Calu3 (cell line): ENCODE data around the gene KIF1C. TPM values are rescaled to one million over a fixed set of nuclear protein-coding genes. Genes with fewer than 3 reads are reported as not detected.
"Not testable (repeated sequence)": the region's sequence is repeated elsewhere in the genome, so short reads cannot be mapped to it uniquely, and the experiment has no call there.

Source experiments
- BruUV-seq: library from RNA; stranded (reverse); fragments of 400-500 nt; replicated peaks from 2 replicates; lab custom pipeline; 2021; lab: Mats Ljungman, UMichigan
- CTCF ChIA-PET: fragments of 300-600 bp; sonication (Branson Sonifier 250); formaldehyde crosslinking; loops from one replicate; lab custom pipeline; 2022; ENCODE audit warnings: antibody characterized with exemption; lab: Charles Lee
- DNase-seq: peaks from one replicate; pipeline ENCODE4 v3.0.0; 2022
- H3K27ac Mint-ChIP-seq: one replicate; pipeline ENCODE4 v1.8.0; 2022; ENCODE audit warnings: mixed read lengths; ENCODE audit not compliant: unreplicated experiment
- H3K27me3 Mint-ChIP-seq: one replicate; pipeline ENCODE4 v1.8.0; 2022; ENCODE audit warnings: mixed read lengths; ENCODE audit not compliant: unreplicated experiment
- H3K36me3 Mint-ChIP-seq: one replicate; pipeline ENCODE4 v1.8.0; 2022; ENCODE audit warnings: mild to moderate bottlenecking, moderate library complexity, mixed read lengths; ENCODE audit not compliant: insufficient read depth, unreplicated experiment
- H3K4me1 Mint-ChIP-seq: one replicate; pipeline ENCODE4 v1.8.0; 2022; ENCODE audit warnings: mild to moderate bottlenecking, low read depth, mixed read lengths; ENCODE audit not compliant: unreplicated experiment
- H3K4me3 Mint-ChIP-seq: one replicate; pipeline ENCODE4 v1.8.0; 2022; ENCODE audit warnings: mild to moderate bottlenecking, low read depth, moderate library complexity, mixed read lengths; ENCODE audit not compliant: unreplicated experiment
- H3K9me3 Mint-ChIP-seq: one replicate; pipeline ENCODE4 v1.8.0; 2022; ENCODE audit warnings: low read depth, mixed read lengths; ENCODE audit not compliant: unreplicated experiment
- intact Hi-C: fragments of 100-400 bp; cut with micrococcal nuclease; formaldehyde crosslinking; loops from one replicate; pipeline ENCODE4 v1.10.0; 2022; ENCODE audit not compliant: unreplicated experiment
- microRNA-seq: library from miRNA; unstranded; fragments of <30 nt; microRNA quantifications from one replicate; pipeline ENCODE4 v1.2.0, GENCODE V29; 2022
- total RNA-seq: library from RNA; stranded (reverse); gene quantifications from 2 replicates; pipeline ENCODE4 v1.2.3, GENCODE V29; 2022
- TF ChIP-seq, protein P1 (sequence below): fragments of 200-600 bp; IDR thresholded peaks from one replicate; pipeline ENCODE4 v1.8.0; 2022; ENCODE audit warnings: antibody characterized with exemption; ENCODE audit not compliant: unreplicated experiment

Gene KIF1C
- total RNA-seq, 1 experiment from 2014 or later: 65.9 TPM

- H3K36me3 Mint-ChIP-seq: no peaks in the 10 kb centered on the region
- H3K9me3 Mint-ChIP-seq: no peaks in the 10 kb centered on the region
- no peaks in the 10 kb centered on the region for H3K27me3 Mint-ChIP-seq
- CTCF ChIA-PET: no interaction called here
- no peaks in the 10 kb centered on the region for H3K4me1 Mint-ChIP-seq
- H3K27ac Mint-ChIP-seq: no peak overlapping the region
- DNase-seq: no peak
- TF ChIP-seq, protein P1, sequence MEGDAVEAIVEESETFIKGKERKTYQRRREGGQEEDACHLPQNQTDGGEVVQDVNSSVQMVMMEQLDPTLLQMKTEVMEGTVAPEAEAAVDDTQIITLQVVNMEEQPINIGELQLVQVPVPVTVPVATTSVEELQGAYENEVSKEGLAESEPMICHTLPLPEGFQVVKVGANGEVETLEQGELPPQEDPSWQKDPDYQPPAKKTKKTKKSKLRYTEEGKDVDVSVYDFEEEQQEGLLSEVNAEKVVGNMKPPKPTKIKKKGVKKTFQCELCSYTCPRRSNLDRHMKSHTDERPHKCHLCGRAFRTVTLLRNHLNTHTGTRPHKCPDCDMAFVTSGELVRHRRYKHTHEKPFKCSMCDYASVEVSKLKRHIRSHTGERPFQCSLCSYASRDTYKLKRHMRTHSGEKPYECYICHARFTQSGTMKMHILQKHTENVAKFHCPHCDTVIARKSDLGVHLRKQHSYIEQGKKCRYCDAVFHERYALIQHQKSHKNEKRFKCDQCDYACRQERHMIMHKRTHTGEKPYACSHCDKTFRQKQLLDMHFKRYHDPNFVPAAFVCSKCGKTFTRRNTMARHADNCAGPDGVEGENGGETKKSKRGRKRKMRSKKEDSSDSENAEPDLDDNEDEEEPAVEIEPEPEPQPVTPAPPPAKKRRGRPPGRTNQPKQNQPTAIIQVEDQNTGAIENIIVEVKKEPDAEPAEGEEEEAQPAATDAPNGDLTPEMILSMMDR: no peak
- no TSS peak for BruUV-seq
- intact Hi-C loops: no loop called here
- no peak overlapping the region for H3K4me3 Mint-ChIP-seq
These were observed 72.0 kb downstream of the KIF1C start for GRCh38 chr17:5069724-5070123.

- BruUV-seq, H3K4me3 Mint-ChIP-seq, H3K27me3 Mint-ChIP-seq, H3K9me3 Mint-ChIP-seq, DNase-seq, H3K27ac Mint-ChIP-seq, CTCF ChIA-PET, intact Hi-C loops, H3K36me3 Mint-ChIP-seq, H3K4me1 Mint-ChIP-seq: not testable (repeated sequence)
These were observed 77.7 kb downstream of the KIF1C start for GRCh38 chr17:5075472-5075871.

- H3K36me3 Mint-ChIP-seq, DNase-seq, H3K27ac Mint-ChIP-seq, H3K4me3 Mint-ChIP-seq, H3K27me3 Mint-ChIP-seq, H3K9me3 Mint-ChIP-seq, intact Hi-C loops, H3K4me1 Mint-ChIP-seq, BruUV-seq: not testable (repeated sequence)
- CTCF ChIA-PET: interaction anchor here (0.7 kb wide), 1 partner anchor 267 kb away, joined by 3 read pairs; no protein-coding TSS in a partner anchor
These were observed 79.5 kb downstream of the KIF1C start for GRCh38 chr17:5077275-5077674.

- intact Hi-C loops: no loop called here
- no peaks in the 10 kb centered on the region for H3K27me3 Mint-ChIP-seq
- CTCF ChIA-PET: interaction anchor here (0.7 kb wide), 1 partner anchor 267 kb away, joined by 3 read pairs; no protein-coding TSS in a partner anchor
- no peak overlapping the region for H3K27ac Mint-ChIP-seq
- TF ChIP-seq, protein P1: no peak
- BruUV-seq: no TSS peak
- H3K36me3 Mint-ChIP-seq: no peaks in the 10 kb centered on the region
- H3K4me3 Mint-ChIP-seq: no peak overlapping the region
- H3K9me3 Mint-ChIP-seq: peaks cover 5% of the 10 kb centered on the region
- no peaks in the 10 kb centered on the region for H3K4me1 Mint-ChIP-seq
- no peak for DNase-seq
These were observed 80.0 kb downstream of the KIF1C start for GRCh38 chr17:5077781-5078105.

Small RNA genes lying within 50 kb of the gene (microRNA-seq; reads per million reads assigned to microRNA genes)
- not detected for gene MIR6864
- gene MIR6865: not detected

Other genes with a start within 250 kb of the KIF1C start
- 0.54 and 0.56 TPM in 2 replicates for gene TM4SF5, start 226.1 kb upstream of the KIF1C start, total RNA-seq
- 0.59 TPM in 1 of 2 replicates, not detected in the other for gene VMO1, start 211.6 kb upstream of the KIF1C start, total RNA-seq
- 0.71 and 0.76 TPM in 2 replicates for gene GLTPD2, start 209.0 kb upstream of the KIF1C start, total RNA-seq
- gene PSMB6, start 201.8 kb upstream of the KIF1C start, total RNA-seq: 121 and 132 TPM in 2 replicates
- 11.0 and 13.0 TPM in 2 replicates for gene PLD2, start 190.8 kb upstream of the KIF1C start, total RNA-seq
- 86.8 and 106 TPM in 2 replicates for gene MINK1, start 164.6 kb upstream of the KIF1C start, total RNA-seq
- gene C17orf107, start 98.4 kb upstream of the KIF1C start, total RNA-seq: 2.1 and 3.2 TPM in 2 replicates
- gene CHRNE, start 94.9 kb upstream of the KIF1C start, total RNA-seq: 0.19 TPM in 1 of 2 replicates, not detected in the other
- gene GP1BA, start 65.7 kb upstream of the KIF1C start, total RNA-seq: not detected in 2 replicates
- 37.7 and 38.4 TPM in 2 replicates for gene SLC25A11, start 57.9 kb upstream of the KIF1C start, total RNA-seq
- gene RNF167, start 57.7 kb upstream of the KIF1C start, total RNA-seq: 65.2 and 77.0 TPM in 2 replicates
- 580 and 605 TPM in 2 replicates for gene PFN1, start 49.4 kb upstream of the KIF1C start, total RNA-seq
- 12.3 and 12.9 TPM in 2 replicates for gene ENO3, start 46.8 kb upstream of the KIF1C start, total RNA-seq
- 34.3 and 34.9 TPM in 2 replicates for gene SPAG7, start 30.1 kb upstream of the KIF1C start, total RNA-seq
- gene CAMTA2, start 10.3 kb upstream of the KIF1C start, total RNA-seq: 21.4 and 32.3 TPM in 2 replicates
- gene INCA1, start 428 bp upstream of the KIF1C start, total RNA-seq: 0.54 TPM in 1 of 2 replicates, not detected in the other
- gene SLC52A1, start 37.5 kb downstream of the KIF1C start, total RNA-seq: 0.34 TPM in 1 of 2 replicates, not detected in the other
- gene ZFP3, start 80.5 kb downstream of the KIF1C start, total RNA-seq: not detected in 2 replicates
- 7.1 and 8.4 TPM in 2 replicates for gene ZNF232, start 113.9 kb downstream of the KIF1C start, total RNA-seq
- not detected in 2 replicates for gene USP6, start 118.1 kb downstream of the KIF1C start, total RNA-seq
- gene ZNF594, start 193.9 kb downstream of the KIF1C start, total RNA-seq: 12.9 and 13.3 TPM in 2 replicates
- gene SCIMP, start 236.9 kb downstream of the KIF1C start, total RNA-seq: not detected in 2 replicates